SK-N-DZ (cell line): ENCODE data around the gene PNKD.
"Not testable (repeated sequence)": the region's sequence is repeated elsewhere in the genome, so short reads cannot be mapped to it uniquely, and the experiment has no call there.

Experiments
- DNase-seq: peaks from one replicate; pipeline ENCODE4 v3.0.0-alpha.2; 2015; ENCODE audit warnings: low spot score

Gene PNKD

GRCh38 chr2:218291318-218292047, 21.2 kb downstream of the PNKD start:
- no peak for DNase-seq

GRCh38 chr2:218292048-218293014, 22.0 kb downstream of the PNKD start, which contains the start of gene TMBIM1:
Gene TMBIM1, minus strand, starts transcription at chr2:218292503. Its CDS starts 10,362 bp downstream, at chr2:218282141.
- no peak for DNase-seq

- DNase-seq: no peak
Measured at GRCh38 chr2:218293715-218294429, 23.6 kb downstream of the PNKD start.

GRCh38 chr2:218294430-218295022, 24.2 kb downstream of the PNKD start:
- DNase-seq: no peak

GRCh38 chr2:218295029-218295428, 24.7 kb downstream of the PNKD start:
- no peak for DNase-seq

- DNase-seq: no peak
Measured at GRCh38 chr2:218296200-218296599, 25.9 kb downstream of the PNKD start.

- DNase-seq: no peak
Measured at GRCh38 chr2:218296847-218297246, 26.5 kb downstream of the PNKD start.

- no peak for DNase-seq
Measured at GRCh38 chr2:218298314-218298875, 28.1 kb downstream of the PNKD start.

- no peak for DNase-seq
Measured at GRCh38 chr2:218300141-218300540, 29.8 kb downstream of the PNKD start.

- peak; percentile 81 for DNase-seq
Measured at GRCh38 chr2:218301176-218301819, 31.0 kb downstream of the PNKD start.

- no peak for DNase-seq
Measured at GRCh38 chr2:218305383-218305782, 35.1 kb downstream of the PNKD start.

GRCh38 chr2:218306184-218306920, 36.0 kb downstream of the PNKD start:
- no peak for DNase-seq

- DNase-seq: no peak
Measured at GRCh38 chr2:218307415-218308090, 37.2 kb downstream of the PNKD start.

GRCh38 chr2:218310853-218311540, 40.7 kb downstream of the PNKD start:
- DNase-seq: no peak

GRCh38 chr2:218311541-218312266, 41.4 kb downstream of the PNKD start:
- not testable (repeated sequence) for DNase-seq

GRCh38 chr2:218312267-218312756, 42.0 kb downstream of the PNKD start:
- DNase-seq: no peak

- no peak for DNase-seq
Measured at GRCh38 chr2:218313356-218313755, 43.0 kb downstream of the PNKD start.

- DNase-seq: not testable (repeated sequence)
Measured at GRCh38 chr2:218314764-218315163, 44.4 kb downstream of the PNKD start.
